ENCODE measurements around the gene GRHL1.

Gene GRHL1

GRCh38 chr2:10047616-10048500, 96.4 kb downstream of the GRHL1 start:
- H3K9me3 ChIP-seq = no peaks in the 10 kb centered on the region
- H3K36me3 ChIP-seq = no peaks in the 10 kb centered on the region
- H3K27me3 ChIP-seq = peaks cover 8% of the 10 kb centered on the region
- peaks cover 4 to 7% of the 10 kb centered on the region in 2 experiments for H3K4me1 ChIP-seq (ENCODE audit: control insufficient read depth in 1 of 2, insufficient read depth in 1 of 2, low read depth in 1 of 2, low read length in 1 of 2)
- no peak overlapping the region for H3K27ac ChIP-seq
- no peak overlapping the region for H3K4me3 ChIP-seq (ENCODE audit: low read depth in 1 of 2, low read length in 1 of 2)
- TF ChIP-seq, protein P1, sequence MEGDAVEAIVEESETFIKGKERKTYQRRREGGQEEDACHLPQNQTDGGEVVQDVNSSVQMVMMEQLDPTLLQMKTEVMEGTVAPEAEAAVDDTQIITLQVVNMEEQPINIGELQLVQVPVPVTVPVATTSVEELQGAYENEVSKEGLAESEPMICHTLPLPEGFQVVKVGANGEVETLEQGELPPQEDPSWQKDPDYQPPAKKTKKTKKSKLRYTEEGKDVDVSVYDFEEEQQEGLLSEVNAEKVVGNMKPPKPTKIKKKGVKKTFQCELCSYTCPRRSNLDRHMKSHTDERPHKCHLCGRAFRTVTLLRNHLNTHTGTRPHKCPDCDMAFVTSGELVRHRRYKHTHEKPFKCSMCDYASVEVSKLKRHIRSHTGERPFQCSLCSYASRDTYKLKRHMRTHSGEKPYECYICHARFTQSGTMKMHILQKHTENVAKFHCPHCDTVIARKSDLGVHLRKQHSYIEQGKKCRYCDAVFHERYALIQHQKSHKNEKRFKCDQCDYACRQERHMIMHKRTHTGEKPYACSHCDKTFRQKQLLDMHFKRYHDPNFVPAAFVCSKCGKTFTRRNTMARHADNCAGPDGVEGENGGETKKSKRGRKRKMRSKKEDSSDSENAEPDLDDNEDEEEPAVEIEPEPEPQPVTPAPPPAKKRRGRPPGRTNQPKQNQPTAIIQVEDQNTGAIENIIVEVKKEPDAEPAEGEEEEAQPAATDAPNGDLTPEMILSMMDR (IDR thresholded peaks at IDR 0.05) = no peak

GRCh38 chr2:10048501-10049171, 97.1 kb downstream of the GRHL1 start:
- TF ChIP-seq, protein P1 (IDR thresholded peaks at IDR 0.05) = no peak
- H3K27ac ChIP-seq = no peak overlapping the region
- peaks cover 8 to 14% of the 10 kb centered on the region in 2 experiments for H3K4me1 ChIP-seq (ENCODE audit: control insufficient read depth in 1 of 2, insufficient read depth in 1 of 2, low read depth in 1 of 2, low read length in 1 of 2)
- H3K4me3 ChIP-seq (ENCODE audit: low read depth in 1 of 2, low read length in 1 of 2) = no peak overlapping the region
- no peaks in the 10 kb centered on the region for H3K36me3 ChIP-seq
- peaks cover 7% of the 10 kb centered on the region for H3K27me3 ChIP-seq
- no peaks in the 10 kb centered on the region for H3K9me3 ChIP-seq

All from neutrophil (primary cell).